KOPT-K1 (cell line): ENCODE measurements around the gene TSPAN14.

ENCODE experiments used
- H3K27ac ChIP-seq: fragments of 200-600 bp; sonication (generic); 2 replicates; pipeline ENCODE4 v1.5.1; 2016; ENCODE audit warnings: antibody characterized with exemption, mild to moderate bottlenecking, low read depth, low read length; ENCODE audit not compliant: poor library complexity, severe bottlenecking
- H3K36me3 ChIP-seq: fragments of 200-600 bp; sonication (generic); 2 replicates; pipeline ENCODE4 v1.5.1; 2017; ENCODE audit warnings: antibody characterized with exemption, mild to moderate bottlenecking, low read length, moderate library complexity; ENCODE audit not compliant: insufficient read depth
- H3K9me3 ChIP-seq: fragments of 200-600 bp; sonication (generic); 2 replicates; pipeline ENCODE4 v1.5.1; 2017; ENCODE audit warnings: antibody characterized with exemption, low read length, mild to moderate bottlenecking; ENCODE audit not compliant: insufficient read depth, poor library complexity, severe bottlenecking

TSPAN14 gene

GRCh38 chr10:80443531-80443974 lies 10.6 kb upstream of the TSPAN14 start:
- H3K27ac ChIP-seq = no peak overlapping the region
- H3K36me3 ChIP-seq = no peaks in the 10 kb centered on the region
- H3K9me3 ChIP-seq = no peaks in the 10 kb centered on the region

- no peak overlapping the region for H3K27ac ChIP-seq
- H3K9me3 ChIP-seq = no peaks in the 10 kb centered on the region
- H3K36me3 ChIP-seq = no peaks in the 10 kb centered on the region
Observed at GRCh38 chr10:80444124-80444523, 10.0 kb upstream of the TSPAN14 start.

- Histone ChIP-seq H3K27ac (no peak overlapping the region), H3K9me3 (no peaks in the 10 kb centered on the region), H3K36me3 (no peaks in the 10 kb centered on the region)
Observed at GRCh38 chr10:80444646-80445319, 9.3 kb upstream of the TSPAN14 start.

- no peaks in the 10 kb centered on the region for H3K9me3 ChIP-seq
- H3K36me3 ChIP-seq = no peaks in the 10 kb centered on the region
- no peak overlapping the region for H3K27ac ChIP-seq
Observed at GRCh38 chr10:80447436-80448190, 6.5 kb upstream of the TSPAN14 start.

GRCh38 chr10:80448209-80448942 lies 5.7 kb upstream of the TSPAN14 start:
- no peaks in the 10 kb centered on the region for H3K9me3 ChIP-seq
- H3K36me3 ChIP-seq = no peaks in the 10 kb centered on the region
- H3K27ac ChIP-seq = no peak overlapping the region

GRCh38 chr10:80449520-80449919 lies 4.6 kb upstream of the TSPAN14 start:
- H3K36me3 ChIP-seq = no peaks in the 10 kb centered on the region
- no peaks in the 10 kb centered on the region for H3K9me3 ChIP-seq
- no peak overlapping the region for H3K27ac ChIP-seq

GRCh38 chr10:80451132-80451531 lies 3.0 kb upstream of the TSPAN14 start:
- Histone ChIP-seq H3K27ac (no peak overlapping the region), H3K36me3 (no peaks in the 10 kb centered on the region), H3K9me3 (no peaks in the 10 kb centered on the region)

- H3K9me3 ChIP-seq = no peaks in the 10 kb centered on the region
- H3K27ac ChIP-seq = no peak overlapping the region
- H3K36me3 ChIP-seq = no peaks in the 10 kb centered on the region
Observed at GRCh38 chr10:80452069-80452468, 2.0 kb upstream of the TSPAN14 start.

GRCh38 chr10:80452640-80453039 lies 1.5 kb upstream of the TSPAN14 start:
- no peaks in the 10 kb centered on the region for H3K9me3 ChIP-seq
- H3K27ac ChIP-seq = no peak overlapping the region
- no peaks in the 10 kb centered on the region for H3K36me3 ChIP-seq

GRCh38 chr10:80453056-80453841 lies 861 bp upstream of the TSPAN14 start:
- Histone ChIP-seq H3K27ac (no peak overlapping the region), H3K9me3 (no peaks in the 10 kb centered on the region), H3K36me3 (no peaks in the 10 kb centered on the region)

GRCh38 chr10:80454513-80455460 lies 677 bp downstream of the TSPAN14 start:
- Histone ChIP-seq H3K27ac (peak overlapping the region; percentile 60), H3K36me3 (no peaks in the 10 kb centered on the region), H3K9me3 (no peaks in the 10 kb centered on the region)

- H3K9me3 ChIP-seq = no peaks in the 10 kb centered on the region
- no peaks in the 10 kb centered on the region for H3K36me3 ChIP-seq
- peak overlapping the region; percentile 60 for H3K27ac ChIP-seq
Observed at GRCh38 chr10:80455461-80456349, 1.6 kb downstream of the TSPAN14 start.

- Histone ChIP-seq H3K9me3 (no peaks in the 10 kb centered on the region), H3K36me3 (no peaks in the 10 kb centered on the region), H3K27ac (peak overlapping the region; percentile 73)
Observed at GRCh38 chr10:80457554-80458262, 3.6 kb downstream of the TSPAN14 start.
